ENCODE results near the gene OPRD1.
"Not testable (repeated sequence)": the region's sequence is repeated elsewhere in the genome, so short reads cannot be mapped to it uniquely, and the experiment has no call there.

OPRD1 gene

GRCh38 chr1:28833381-28833780 is 21.4 kb downstream of the OPRD1 start:
- TF ChIP-seq CTCF (IDR thresholded peaks at IDR 0.05; ENCODE audit: low read depth, low read length) = no peak
- H3K4me3 ChIP-seq (ENCODE audit: low read depth, low read length) = no peak overlapping the region

- H3K4me3 ChIP-seq (ENCODE audit: low read depth, low read length) = no peak overlapping the region
Observed at GRCh38 chr1:28835237-28835650, 23.3 kb downstream of the OPRD1 start.

GRCh38 chr1:28836421-28836956 is 24.5 kb downstream of the OPRD1 start:
- no peak overlapping the region for H3K4me3 ChIP-seq (ENCODE audit: low read depth, low read length)
- no peak for TF ChIP-seq CTCF (IDR thresholded peaks at IDR 0.05; ENCODE audit: low read depth, low read length)

More at GRCh38 chr1:28835237-28835650, 23.3 kb downstream of the OPRD1 start:
- TF ChIP-seq CTCF (IDR thresholded peaks at IDR 0.05; ENCODE audit: low read depth, low read length) = no peak

- no peak overlapping the region for H3K4me3 ChIP-seq (ENCODE audit: low read depth, low read length)
- TF ChIP-seq CTCF (IDR thresholded peaks at IDR 0.05; ENCODE audit: low read depth, low read length) = no peak
Observed at GRCh38 chr1:28840928-28841544, 29.1 kb downstream of the OPRD1 start.

GRCh38 chr1:28845786-28846543 is 34.0 kb downstream of the OPRD1 start:
- no peak overlapping the region for H3K4me3 ChIP-seq (ENCODE audit: low read depth, low read length)
- no peak for TF ChIP-seq CTCF (IDR thresholded peaks at IDR 0.05; ENCODE audit: low read depth, low read length)

- H3K4me3 ChIP-seq (ENCODE audit: low read depth, low read length) = not testable (repeated sequence)
Observed at GRCh38 chr1:28847207-28847606, 35.2 kb downstream of the OPRD1 start.

GRCh38 chr1:28848416-28848815 is 36.4 kb downstream of the OPRD1 start:
- no peak overlapping the region for H3K4me3 ChIP-seq (ENCODE audit: low read depth, low read length)
- no peak for TF ChIP-seq CTCF (IDR thresholded peaks at IDR 0.05; ENCODE audit: low read depth, low read length)

Data from WI38 (cell line).